Heart right ventricle (tissue), 16 donors: ENCODE results near the gene DCP2. TPM values are rescaled to one million over a fixed set of nuclear protein-coding genes. Genes with fewer than 3 reads are reported as not detected.

Source experiments
- ATAC-seq, 8 donors: fragments of 200-7000 bp; cut with Tn5 transposase; one replicate each; pipeline ENCODE4 v1.9.1; 2020; ENCODE audit warnings: mild to moderate bottlenecking in 8 of 8, moderate library complexity in 8 of 8, moderate number of reproducible peaks in 1 of 8
- DNase-seq, 2 donors: peaks; one replicate each; pipeline ENCODE4 v3.0.0-alpha.2; 2020
- H3K27ac ChIP-seq, 10 donors: fragments of 200-600 bp; sonication (generic) in 2 of 10; one replicate each; pipeline versions ENCODE4 v1.5.0 to v1.8.0; 2020 to 2022; ENCODE audit warnings: mild to moderate bottlenecking in 3 of 10
- H3K27me3 ChIP-seq, 7 donors: fragments of 200-600 bp; one replicate each; pipeline ENCODE4 v1.8.0; 2021 to 2022; ENCODE audit warnings: mild to moderate bottlenecking in 2 of 7
- H3K36me3 ChIP-seq, 9 donors: fragments of 200-600 bp; sonication (generic) in 1 of 9; one replicate each; pipeline versions ENCODE4 v1.5.0 to v1.8.0; 2020 to 2022; ENCODE audit warnings: mild to moderate bottlenecking in 2 of 9
- H3K4me1 ChIP-seq, 9 donors: fragments of 200-600 bp; sonication (generic) in 1 of 9; one replicate each; pipeline versions ENCODE4 v1.5.0 to v1.8.0; 2020 to 2022; ENCODE audit warnings: mild to moderate bottlenecking in 4 of 9
- H3K4me3 ChIP-seq, 10 donors: fragments of 200-600 bp; sonication (generic) in 2 of 10; one replicate each; pipeline versions ENCODE4 v1.5.0 to v1.8.0; 2020 to 2022; ENCODE audit warnings: mild to moderate bottlenecking in 7 of 10, moderate library complexity in 2 of 10
- H3K9me3 ChIP-seq, 11 donors: fragments of 200-600 bp in 10 of 11; sonication (generic) in 2 of 11; one replicate each; pipeline versions ENCODE4 v1.5.0 to v1.8.0; 2013 to 2022; ENCODE audit warnings: mild to moderate bottlenecking in 2 of 11, control low read depth in 1 of 11, moderate library complexity in 1 of 11
- CTCF ChIP-seq, 9 donors: fragments of 200-600 bp; sonication (generic) in 2 of 9; IDR thresholded peaks; one replicate each; pipeline versions ENCODE4 v1.5.0 to v1.8.0; 2021 to 2022; ENCODE audit warnings: antibody characterized with exemption in 9 of 9, mild to moderate bottlenecking in 5 of 9, moderate library complexity in 1 of 9
- WGBS, 2 donors: extraction: QIAGEN DNeasy Blood & Tissue Kit; methylation state at CpG; one replicate each; pipeline ENCODE4 v1.1.7; 2013; ENCODE audit warnings: inconsistent platforms in 1 of 2; 5-methylcytosine and 5-hydroxymethylcytosine counted together
- intact Hi-C, 10 donors: fragments of 100-400 bp; cut with DNase I; formaldehyde crosslinking; loops; one replicate each; pipeline versions ENCODE4 v1.11.1 to v1.14.2; 2022
- polyA plus RNA-seq, 2 donors: library from polyadenylated mRNA; stranded (reverse); fragments of 200-250 nt; gene quantifications; one replicate each; pipeline ENCODE4 v1.2.3, GENCODE V29; 2013
- total RNA-seq, 10 donors: library from RNA; stranded (reverse); fragmentation: NEBNext Ultra II Directional in 3 of 10; extraction: Animal tissue kit (Norgen Biotek cat#: 25700) in 3 of 10; gene quantifications; one replicate each; pipeline versions ENCODE4 v1.2.1 to v1.2.4, GENCODE V29; 2021 to 2023
- donor health status: Arrhythmogenic right ventricular cardiomyopathy.
- donor health status: ischemic (EF 13 %, LVEDD 7.1; RV severe dilation, severe dysfunction).
- donor health status: healthy with polysubstance abuse.
- donor health status: DM: no; HTN: yes; CAD: no.
- donor health status: DM: no; HTN: no; CAD: no.
- donor health status: ischemic (EF 25% LVEDD 6.9; RV normal size, moderate dysfunction).
- donor health status: ischemic (EF 25% LVEDD 5.7; RV mildly dilated, moderate dysfunction).
- donor health status: healthy.
- donor health status: DM: yes; HTN: yes; CAD: no.
- donor health status: Ischemic cardiomyopathy.
- donor health status: ischemic (EF 35%, LVEDD 5.7; RV mildly dilated, moderate dysfunction).
- donor health status: nonischemic (EF 11% LVEDD 7.7; RV severe dilation, severe dysfunction).
- donor health status: DM: yes; HTN: yes; CAD: no.
- donor health status: PGD.
- donor health status: ischemic (EF 29% LVEDD 5.4; RV normal size, mild dysfunction).
- donor health status: nonischemic (EF 23%, LVEDD 6.1; RV moderate dilation, normal function).

DCP2 gene
- total and polyA plus RNA-seq, 12 donors = 3.1 to 24.5 (median 16.1) TPM

GRCh38 chr5:113054899-113055298 lies 78.3 kb downstream of the DCP2 start:
- peaks cover 0 to 56% (median 45%) of the 10 kb centered on the region in 9 donors for H3K4me1 ChIP-seq

GRCh38 chr5:113056988-113057387 lies 80.4 kb downstream of the DCP2 start:
- 86% methylated on average over 5 of the region's 5 CpGs for WGBS, 2 donors
- DNase-seq (no peak), ATAC-seq (no peak)
- no peak overlapping the region for H3K27ac ChIP-seq
- H3K9me3 ChIP-seq = no peaks in the 10 kb centered on the region
- H3K36me3 ChIP-seq = peaks cover 0 to 84% (median 7%) of the 10 kb centered on the region in 9 donors
- no peaks in the 10 kb centered on the region for H3K27me3 ChIP-seq
- H3K4me1 ChIP-seq = peaks cover 0 to 46% (median 31%) of the 10 kb centered on the region in 9 donors
- TF ChIP-seq CTCF (IDR thresholded peaks at IDR 0.05) = no peak
- H3K4me3 ChIP-seq = no peak overlapping the region
- intact Hi-C loops = no loop called here

More at GRCh38 chr5:113054899-113055298, 78.3 kb downstream of the DCP2 start:
- Histone ChIP-seq H3K36me3 (peaks cover 0 to 74% (median 9%) of the 10 kb centered on the region in 9 donors), H3K9me3 (no peaks in the 10 kb centered on the region), H3K27ac (no peak overlapping the region), H3K27me3 (no peaks in the 10 kb centered on the region), H3K4me3 (no peak overlapping the region)
- no peak for TF ChIP-seq CTCF (IDR thresholded peaks at IDR 0.05)
- no peak for DNase-seq
- intact Hi-C loops = no loop called here
- WGBS, 2 donors = 96 to 98% methylated on average over 11 of the region's 11 CpGs
- ATAC-seq = no peak

GRCh38 chr5:113057557-113057984 lies 81.0 kb downstream of the DCP2 start:
- Histone ChIP-seq H3K4me1 (peaks cover 2 to 46% (median 25%) of the 10 kb centered on the region in 9 donors), H3K9me3 (no peaks in the 10 kb centered on the region), H3K27me3 (no peaks in the 10 kb centered on the region), H3K27ac (no peak overlapping the region), H3K4me3 (no peak overlapping the region), H3K36me3 (peaks cover 0 to 87% (median 9%) of the 10 kb centered on the region in 9 donors)
- no peak for DNase-seq
- WGBS, 2 donors = 64 to 81% methylated on average over 14 of the region's 14 CpGs
- TF ChIP-seq CTCF (IDR thresholded peaks at IDR 0.05) = peak in 2 of 9 donors; percentile 24 to 25
- ATAC-seq = peak in 2 of 8 donors; percentile 25 to 69
- intact Hi-C loops = no loop called here

- no peak for TF ChIP-seq CTCF (IDR thresholded peaks at IDR 0.05)
- Histone ChIP-seq H3K4me1 (peaks cover 0 to 44% (median 24%) of the 10 kb centered on the region in 9 donors), H3K27ac (peak overlapping the region in 3 of 10 donors; percentile 5 to 60 (median 30)), H3K9me3 (no peaks in the 10 kb centered on the region), H3K27me3 (no peaks in the 10 kb centered on the region), H3K4me3 (no peak overlapping the region), H3K36me3 (peaks cover 0 to 87% (median 12%) of the 10 kb centered on the region in 9 donors)
- DNase-seq = no peak
- intact Hi-C loops = no loop called here
- peak in 1 of 8 donors; percentile 6 for ATAC-seq
- WGBS, 2 donors = 88 to 90% methylated on average over 5 of the region's 5 CpGs
Measured at GRCh38 chr5:113058269-113058668, 81.7 kb downstream of the DCP2 start.
